GM21526 (cell line): ENCODE measurements around the gene ILKAP.
"Not testable (repeated sequence)": the region's sequence is repeated elsewhere in the genome, so short reads cannot be mapped to it uniquely, and the experiment has no call there.

Experiments
- ATAC-seq: cut with Tn5 transposase; IDR thresholded peaks from one replicate; pipeline ENCODE4 v1.9.1; 2021; ENCODE audit warnings: moderate library complexity; ENCODE audit not compliant: unreplicated experiment, low FRiP score

The ILKAP gene

DNA sequence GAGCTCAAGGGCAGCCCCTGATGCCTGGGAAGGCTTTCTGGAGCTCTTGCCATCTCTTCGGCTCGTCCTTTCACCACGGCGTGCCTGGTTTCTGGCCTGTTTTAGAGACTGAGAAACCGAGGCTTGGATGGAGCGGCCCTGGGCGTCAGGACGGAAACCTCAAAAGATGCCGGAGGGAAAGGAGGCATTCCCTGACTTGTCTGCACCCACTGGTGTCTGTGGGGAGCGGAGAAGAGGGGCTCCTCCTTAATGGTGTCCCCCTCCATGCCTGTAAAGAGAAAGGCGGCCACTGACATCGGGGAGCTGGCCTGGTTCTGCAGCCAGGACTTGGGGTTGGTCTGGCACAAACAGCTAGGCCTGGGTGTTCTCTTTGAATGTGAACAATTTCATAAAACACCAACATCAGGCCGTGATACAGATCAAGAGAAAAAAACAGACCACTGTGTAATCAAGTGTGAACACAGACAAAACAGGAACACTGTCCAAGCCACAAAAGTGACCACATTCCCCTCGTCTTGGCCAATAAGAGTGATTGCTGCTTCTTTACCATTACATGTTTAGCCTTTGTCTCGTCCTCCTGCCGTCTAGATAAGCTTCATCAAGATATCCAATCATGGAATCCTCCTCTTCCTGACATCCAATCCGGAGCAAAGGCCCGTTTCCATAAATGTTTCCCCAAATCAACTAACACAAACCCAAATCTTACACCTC lies 633 bp upstream of the ILKAP start:
- ATAC-seq = no peak

DNA sequence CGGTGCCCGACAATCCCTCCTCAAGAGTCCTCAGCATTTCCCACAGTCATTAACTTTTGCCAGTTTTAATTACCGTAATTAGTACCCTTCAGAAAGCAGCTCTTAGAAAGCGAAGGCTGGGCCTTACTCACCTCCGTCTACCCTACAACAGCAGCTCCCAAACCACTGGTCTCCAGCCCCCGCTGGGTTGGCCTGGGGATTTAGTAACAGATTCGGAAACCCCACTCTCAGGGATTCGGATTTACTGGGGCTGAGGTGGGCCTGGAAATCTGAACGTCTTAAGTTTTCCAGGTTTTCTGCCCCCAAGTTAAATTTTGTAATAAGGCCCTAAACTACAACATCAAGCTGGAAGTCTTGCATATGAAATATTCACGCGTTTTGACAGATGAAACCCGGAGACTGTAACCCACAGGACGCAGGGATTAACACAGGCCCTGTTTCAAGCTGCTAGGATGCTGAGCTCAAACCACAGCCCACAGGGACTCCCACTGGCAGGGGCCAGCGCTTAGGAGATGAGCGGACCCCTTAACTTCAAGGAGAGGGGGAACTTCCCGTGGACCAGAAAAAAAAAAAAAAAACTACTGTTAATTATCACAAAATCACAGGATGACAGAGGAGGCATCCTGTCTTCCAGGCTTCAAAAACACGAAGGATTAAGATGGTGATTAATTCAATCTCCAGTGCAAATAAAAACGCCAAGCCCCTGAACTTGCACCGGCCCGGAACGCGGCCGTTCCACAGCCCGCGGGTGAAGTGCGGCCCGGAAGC lies 985 bp downstream of the ILKAP start:
- ATAC-seq = no peak

DNA sequence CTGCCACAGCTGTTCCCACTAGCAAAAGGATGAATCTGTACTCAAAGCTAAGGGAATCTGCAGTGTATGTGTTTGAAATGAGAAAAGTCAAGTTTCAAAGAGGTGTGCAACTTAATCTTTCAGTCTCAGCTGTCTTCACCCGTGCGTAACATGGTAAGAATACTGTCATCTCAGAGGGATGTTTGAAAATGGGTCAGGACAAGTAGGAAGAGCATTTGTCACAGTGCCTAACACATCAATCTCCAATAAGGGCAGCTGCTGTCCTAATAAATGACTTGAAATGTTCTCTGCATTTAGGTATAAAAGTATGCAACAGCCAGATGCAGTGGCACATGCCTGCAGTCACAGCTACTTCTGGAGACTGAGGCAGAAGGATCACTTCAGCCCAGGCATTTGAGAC lies 13.1 kb downstream of the ILKAP start:
- no peak for ATAC-seq

DNA sequence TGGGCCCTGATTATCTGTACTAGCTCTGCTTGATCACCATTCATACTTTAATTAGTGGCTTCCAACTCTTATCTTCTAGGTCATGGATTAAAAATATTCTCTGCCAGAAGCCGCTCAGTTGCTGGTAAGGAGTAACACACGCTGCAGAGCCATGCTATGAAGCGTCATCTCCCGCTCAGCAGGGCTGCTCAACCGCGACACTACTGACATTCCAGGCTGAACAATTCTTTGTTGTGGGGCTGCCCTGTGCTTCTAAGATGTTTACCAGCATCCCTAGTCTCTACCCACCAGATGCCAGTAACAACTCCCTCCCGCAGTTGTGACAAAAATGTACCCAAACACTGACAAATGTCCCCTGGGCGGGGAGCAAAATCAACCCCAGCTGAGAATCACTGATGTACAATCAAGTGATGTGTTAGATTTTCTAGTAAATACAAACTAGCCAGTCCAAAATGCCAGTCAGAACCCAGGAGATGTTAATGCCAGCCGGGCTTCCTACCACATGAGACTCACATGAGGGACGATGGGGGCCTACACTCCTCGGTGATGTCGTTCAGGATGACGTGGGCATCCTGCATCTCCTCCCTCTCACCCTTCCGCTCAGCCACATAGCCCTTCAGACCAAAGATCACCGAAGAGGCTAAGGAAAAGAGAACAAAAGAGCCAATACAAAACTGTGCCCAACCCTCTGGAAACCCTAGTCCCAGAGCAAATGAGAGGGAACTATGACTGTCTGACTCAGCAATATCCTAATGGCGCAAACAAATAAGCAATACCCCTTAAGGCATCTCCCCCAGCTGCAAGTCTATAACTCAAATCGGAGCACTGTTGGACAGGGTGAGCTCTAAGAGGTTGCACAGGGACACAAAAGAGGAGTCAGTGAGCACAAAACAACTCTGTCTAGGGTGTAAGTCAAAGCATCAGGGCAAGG lies 15.6 kb downstream of the ILKAP start:
- no peak for ATAC-seq

DNA sequence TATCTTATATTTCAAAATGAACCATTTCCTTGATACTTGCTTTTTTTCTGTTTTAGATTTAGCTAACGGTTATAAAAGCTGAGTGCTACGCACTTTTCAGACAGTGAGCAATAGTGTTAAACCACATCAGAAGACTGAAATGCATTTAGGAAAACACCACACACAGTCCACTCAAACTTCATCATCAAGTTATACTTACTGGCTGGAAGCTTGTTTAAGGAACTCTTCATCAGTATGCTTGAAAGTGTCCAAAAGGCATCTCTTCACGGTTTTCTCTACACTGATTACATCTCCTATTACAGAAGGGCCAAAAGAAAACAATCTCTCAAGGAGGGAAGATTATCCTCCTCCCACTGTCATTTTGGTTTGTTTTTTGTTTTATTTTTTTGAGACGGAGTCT lies 19.7 kb downstream of the ILKAP start:
- no peak for ATAC-seq

DNA sequence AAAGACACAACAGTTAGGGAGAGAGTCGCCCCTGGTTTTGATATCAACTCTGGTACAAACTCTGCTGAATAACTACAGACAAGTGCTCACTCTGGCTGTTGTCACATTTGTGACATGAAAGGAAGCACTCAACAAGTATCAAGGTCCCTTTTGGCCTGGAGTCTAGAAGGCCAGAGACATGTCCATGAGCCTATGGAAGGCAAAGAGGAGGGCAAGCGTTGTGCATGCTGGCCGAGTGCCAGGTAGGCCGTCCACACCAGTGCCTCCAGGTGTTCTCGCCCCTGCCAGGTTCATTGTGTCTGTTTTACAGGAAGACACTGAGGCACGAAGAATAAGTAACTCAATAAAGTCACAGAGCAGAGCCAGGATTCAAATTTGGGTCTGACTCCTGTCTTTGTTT lies 21.1 kb downstream of the ILKAP start:
- ATAC-seq = no peak

DNA sequence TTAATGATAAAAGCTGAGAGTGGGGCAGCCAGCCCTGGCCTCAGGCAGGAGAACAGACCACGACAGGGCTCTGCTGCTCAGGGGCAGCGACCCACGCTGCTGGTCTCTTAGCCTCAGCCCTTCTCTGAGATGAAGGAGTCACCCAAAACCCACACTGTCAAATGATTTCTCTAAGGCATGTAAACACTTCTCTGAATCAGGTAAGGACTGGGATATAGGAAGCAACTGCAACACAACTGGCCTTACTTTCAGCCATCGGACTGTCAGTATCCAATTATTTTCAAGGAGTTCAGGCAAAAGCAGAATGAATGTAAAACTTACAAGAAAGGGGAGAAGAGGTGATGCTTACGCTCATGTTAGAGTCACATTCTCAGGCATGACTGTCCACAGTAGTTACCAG lies 22.9 kb downstream of the ILKAP start:
- no peak for ATAC-seq

DNA sequence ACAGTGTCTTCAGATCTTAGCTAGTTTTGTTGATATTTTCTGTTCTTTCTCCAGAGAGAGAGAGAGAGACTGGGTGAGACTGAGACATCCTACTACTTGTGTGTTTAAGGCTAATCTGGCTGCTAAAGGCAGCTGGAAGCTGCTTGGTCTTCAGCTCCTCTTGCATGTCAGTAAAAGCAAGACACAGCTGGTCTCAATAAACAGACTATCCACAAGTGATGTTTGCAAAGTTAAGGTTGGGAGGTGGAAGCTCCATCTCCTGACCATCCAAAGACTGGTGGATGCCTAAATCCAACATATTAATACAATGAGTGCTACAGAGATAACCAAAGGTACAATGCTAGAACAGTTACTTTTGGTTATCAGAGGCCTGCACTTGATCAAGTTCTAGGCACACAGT lies 26.9 kb downstream of the ILKAP start:
- no peak for ATAC-seq

DNA sequence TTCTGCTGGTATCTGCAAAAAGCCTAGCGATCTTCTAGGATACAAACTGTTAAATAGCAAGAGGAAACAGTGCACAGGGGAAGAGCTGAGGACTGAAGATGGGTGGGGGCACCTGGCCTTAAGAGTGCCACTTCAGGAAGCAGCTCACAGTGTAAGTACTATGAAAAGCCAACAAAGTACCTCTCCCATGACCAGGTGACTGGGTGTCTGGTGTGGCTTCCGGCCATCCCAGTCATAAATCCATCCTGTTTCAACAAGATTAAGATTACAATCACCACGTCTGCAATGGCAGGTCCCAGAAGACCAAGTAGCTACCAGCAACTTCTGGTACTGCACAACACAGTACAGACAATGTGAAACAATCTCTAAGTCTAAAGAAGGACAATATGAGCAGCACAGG lies 28.8 kb downstream of the ILKAP start:
- no peak for ATAC-seq

DNA sequence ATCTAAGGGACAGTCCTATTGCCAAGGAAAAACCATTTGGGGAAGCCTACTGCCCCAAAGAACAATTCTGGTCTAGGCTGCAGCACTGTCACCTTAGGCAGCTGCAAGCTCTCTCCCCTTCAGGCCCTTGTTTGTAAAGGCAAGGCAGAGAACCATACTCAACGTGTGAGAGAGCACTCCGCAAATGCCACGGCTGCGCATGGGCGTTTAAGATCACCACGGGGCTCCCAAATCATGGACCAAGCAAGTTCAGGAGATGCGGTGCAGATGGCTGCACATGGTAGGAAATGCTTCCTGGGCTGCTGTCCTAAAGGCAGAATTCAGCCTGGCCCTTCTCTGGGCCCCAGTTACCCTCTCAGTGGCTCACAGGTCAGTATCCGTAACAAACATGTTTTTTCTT lies 29.2 kb downstream of the ILKAP start:
- ATAC-seq = no peak

DNA sequence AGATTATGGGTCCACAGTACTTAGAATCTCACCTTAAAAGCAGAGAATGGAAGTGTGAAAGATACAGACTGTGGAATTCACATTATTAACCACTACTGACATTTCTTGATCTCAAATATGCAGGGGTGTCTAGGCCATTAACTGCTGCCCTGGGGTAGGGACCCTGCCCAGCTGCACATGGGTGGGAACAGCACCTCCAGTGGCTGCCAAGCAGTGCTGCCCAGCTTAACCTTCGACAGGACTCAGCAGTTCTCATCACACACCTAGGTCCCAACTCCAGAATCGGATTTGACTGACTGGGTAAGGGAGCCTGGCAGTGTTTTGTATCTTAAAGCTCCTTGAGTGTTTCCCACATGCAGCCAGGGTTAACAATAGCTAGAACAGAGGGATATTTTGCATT lies 29.8 kb downstream of the ILKAP start:
- ATAC-seq = no peak

DNA sequence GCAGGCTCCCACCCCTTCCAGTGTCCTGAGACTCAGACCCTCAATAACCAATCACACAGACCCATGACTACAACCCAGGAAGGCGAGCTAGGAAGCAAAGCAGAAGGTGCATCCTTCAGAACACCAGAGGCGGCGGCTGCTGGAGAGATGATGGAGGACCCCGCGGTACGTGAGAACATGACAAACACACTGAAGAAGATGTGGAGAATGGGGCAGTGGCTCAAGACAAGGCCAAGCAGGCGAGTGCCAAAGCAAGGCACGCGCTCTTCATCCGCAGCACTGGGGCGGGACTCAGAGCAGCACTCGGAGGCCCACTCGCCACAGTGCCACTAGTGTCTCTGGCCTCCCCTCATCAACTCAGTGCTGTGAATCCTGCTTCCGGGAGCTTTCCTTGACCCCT lies 31.1 kb downstream of the ILKAP start:
- ATAC-seq = no peak

DNA sequence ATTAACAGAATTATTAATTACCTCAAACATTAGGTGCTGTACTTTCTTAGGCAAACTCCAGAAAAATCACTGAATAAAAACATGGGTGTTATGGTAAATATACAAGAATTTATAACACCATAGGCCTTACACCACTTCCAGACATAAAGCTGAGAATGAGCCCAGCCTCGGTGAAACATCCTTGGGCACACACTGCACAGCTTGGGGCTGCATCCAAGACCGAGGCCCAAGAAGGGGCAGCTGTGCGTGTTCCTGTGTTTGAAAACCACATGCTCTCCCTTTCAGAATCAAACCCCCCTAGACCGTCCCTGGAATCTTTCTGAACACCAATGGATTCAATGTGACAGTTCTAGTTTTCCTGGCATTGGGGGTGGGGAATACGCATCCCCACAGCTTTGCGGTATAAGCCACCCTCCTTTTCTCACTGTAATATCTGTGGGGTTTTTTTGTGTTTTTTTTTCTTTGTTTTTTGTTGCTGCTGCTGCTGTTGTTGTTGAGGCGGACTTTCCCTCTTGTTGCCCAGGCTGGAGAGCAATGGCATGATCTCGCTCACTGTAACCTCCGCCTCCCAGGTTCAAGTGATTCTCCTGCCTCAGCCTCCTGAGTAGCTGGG lies 31.8 kb downstream of the ILKAP start:
- ATAC-seq = no peak

DNA sequence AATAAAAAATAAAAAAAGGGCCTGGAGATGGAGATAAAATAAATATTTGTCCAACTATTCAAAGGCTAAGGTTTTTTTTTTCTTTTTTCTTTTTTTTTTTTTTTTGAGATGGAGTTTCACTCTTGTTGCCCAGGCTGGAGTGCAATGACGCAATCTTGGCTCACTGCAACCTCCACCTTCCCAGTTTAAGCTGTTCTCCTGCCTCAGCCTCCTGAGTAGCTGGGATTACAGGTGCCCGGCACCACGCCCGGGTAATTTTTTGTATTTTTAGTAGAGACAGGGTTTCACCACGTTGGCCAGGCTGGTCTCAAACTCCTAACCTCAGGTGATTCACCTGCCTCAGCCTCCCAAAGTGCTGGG lies 32.4 kb downstream of the ILKAP start:
- not testable (repeated sequence) for ATAC-seq

DNA sequence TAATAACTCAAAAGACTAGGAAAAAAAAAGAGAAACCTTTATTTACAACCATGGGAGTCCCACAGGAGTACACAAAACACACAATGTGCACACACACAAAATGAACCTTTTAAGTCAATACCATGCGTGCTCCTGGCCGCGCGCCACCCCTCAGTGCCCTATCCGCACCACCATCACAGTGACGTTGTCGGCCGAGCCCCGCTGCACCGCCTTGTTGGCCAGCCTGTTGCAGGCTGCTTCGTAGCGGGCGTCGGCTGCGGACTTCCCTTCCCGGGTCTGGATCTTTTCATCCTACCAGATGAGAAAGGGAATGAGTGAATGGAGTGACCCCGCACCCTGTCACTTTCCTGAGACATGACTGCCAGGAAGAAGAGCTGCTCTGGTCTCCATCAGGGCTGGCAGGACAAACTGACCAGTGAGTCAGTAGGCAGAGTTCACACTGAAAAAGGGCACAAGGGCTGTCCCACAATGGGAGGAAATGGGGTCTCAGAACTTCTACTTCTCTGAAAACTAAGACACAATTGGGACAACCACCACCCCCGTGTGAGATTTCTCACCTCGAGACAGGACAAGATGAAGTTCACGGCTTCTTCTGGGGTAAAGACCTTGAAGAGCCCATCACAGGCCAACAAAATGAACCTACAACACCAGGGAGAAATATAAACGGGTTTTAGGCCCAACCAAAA lies 33.0 kb downstream of the ILKAP start:
- no peak for ATAC-seq

DNA sequence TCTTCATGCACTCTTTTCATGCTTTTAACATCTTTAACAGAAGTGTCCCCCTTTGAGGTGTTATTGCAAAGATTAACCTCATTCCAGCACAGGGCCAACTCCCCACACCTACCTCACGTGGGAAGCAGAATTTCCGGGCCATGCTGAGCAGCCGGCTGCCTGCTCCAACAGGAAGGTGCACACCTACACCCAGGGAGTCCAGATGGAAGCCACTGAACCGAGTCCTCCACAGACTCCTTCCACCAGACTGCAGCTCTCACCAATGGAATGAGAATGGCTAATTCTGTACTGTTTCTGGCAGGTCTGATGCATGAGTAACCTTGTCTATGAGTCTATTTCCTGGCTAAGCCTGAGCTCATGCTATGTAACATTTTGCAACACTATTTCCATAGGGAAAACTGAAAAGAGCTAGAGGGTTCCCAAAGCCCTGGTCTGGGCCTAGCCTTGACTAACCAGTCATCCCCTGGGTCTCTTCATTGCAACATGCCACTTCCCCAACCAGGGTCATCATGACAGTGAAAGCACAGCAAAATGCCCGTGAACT lies 33.7 kb downstream of the ILKAP start:
- ATAC-seq = no peak

DNA sequence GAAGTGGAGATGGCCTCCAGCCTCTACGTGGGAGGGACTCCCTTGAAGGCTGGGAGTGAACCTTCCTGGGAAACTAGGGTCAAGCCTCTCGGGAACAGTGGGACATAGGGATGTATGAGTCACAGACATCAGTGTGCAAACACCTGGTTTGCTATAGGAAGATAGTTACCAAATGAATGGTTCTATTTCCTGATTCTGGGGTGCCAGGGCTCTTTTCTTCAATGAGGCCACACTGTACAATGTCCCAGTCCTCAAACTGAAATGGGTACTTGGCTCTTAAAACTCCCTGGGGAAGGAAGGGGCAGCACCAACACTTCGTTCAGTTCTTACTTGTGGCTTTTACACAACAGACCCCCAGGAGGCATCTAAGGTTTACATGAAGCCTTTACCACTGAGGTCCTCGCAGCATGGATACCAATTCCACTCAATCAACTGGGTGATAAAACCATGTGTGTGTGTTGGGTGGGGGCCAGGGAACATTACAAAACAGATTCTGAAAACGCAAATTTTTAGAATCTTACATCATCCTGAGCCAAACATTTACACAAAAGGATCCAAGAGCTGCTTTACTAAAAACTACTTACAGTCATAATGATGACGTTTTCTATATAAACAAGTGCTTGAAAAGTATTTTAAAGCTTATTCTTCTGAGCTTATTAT lies 34.3 kb downstream of the ILKAP start:
- no peak for ATAC-seq

DNA sequence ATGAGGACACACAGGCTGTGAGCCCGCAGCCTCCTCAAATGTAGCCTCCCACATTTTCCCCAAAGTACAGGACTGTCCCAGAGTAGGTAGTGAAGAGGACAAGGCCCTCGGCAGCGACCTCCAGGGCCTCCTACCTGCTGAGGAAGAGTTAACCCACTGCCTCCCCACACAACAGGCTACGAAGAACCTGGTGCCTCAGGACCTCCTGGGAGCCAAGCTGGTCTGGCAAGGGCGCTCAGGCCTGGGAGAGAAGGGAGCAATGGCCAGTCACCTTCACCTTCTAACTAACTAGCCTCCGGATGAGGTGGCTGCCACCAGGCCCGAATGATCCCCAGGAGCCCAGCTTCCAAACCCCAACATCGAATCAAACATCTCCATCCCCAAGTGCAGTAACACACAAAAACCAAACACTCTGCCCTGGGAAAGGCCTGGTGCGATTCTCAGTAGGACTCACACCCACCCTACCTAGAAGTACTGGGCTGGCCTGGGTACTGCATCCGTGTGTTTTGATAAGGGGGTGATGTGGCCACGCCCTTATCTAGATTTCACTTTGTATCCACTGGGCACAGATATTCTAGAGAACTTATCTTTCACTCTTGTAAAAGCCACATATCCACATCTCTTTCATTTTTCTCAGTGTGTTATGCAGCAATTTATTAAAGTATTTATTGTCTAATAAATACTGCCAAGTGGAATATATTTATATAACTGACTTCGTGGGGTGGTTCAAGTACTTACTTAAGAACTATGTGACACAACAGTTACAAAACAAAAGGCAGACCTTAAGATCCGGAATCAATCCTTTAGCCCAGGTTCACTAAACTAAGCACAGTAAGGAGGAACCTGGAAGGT lies 35.1 kb downstream of the ILKAP start:
- ATAC-seq = no peak

DNA sequence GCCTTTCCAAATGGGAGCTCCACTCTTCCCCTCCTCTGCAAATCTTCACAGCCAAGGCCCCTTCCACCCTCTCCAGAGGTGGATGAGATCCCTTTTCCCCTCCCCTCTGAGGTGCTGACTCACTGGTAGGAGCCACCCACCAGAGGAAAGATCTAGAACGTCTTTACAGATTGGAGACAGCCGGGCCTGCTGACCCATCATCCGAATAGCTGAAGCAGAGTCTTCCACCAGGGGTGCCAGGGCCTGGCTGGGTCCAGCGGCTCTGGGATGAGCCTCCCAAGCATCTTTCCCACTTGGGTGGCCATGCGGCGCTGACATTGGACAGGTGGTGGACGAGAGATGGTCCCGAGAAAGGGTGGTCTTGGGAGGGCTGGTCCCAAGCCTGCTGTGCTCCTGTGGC lies 35.7 kb downstream of the ILKAP start:
- no peak for ATAC-seq
